ENCODE measurements around the gene API5. TPM values are rescaled to one million over a fixed set of nuclear protein-coding genes. Genes with fewer than 3 reads are reported as not detected.

Gene API5
- total RNA-seq, 1 donor from 2014 or later = 101 TPM

DNA sequence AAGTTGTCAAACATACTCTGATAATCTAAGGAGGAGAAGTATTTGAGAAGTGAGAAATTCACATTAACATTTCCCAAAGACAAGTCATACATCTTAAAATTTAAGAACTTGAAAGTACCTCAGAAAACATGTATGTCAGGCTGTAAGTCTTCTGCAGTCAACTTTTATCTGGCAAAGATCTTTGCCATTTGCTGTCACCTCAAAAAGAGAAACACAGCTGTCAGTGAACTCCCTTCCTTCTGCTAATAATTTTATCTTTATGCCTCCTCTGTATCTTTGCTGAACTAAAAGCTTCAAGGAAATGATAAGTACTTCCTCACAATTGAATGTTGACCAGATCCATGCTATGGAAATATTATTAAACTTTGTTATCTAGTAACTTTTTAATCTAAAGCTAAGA, 65.6 kb downstream of the API5 start:
- TF ChIP-seq, protein P1, sequence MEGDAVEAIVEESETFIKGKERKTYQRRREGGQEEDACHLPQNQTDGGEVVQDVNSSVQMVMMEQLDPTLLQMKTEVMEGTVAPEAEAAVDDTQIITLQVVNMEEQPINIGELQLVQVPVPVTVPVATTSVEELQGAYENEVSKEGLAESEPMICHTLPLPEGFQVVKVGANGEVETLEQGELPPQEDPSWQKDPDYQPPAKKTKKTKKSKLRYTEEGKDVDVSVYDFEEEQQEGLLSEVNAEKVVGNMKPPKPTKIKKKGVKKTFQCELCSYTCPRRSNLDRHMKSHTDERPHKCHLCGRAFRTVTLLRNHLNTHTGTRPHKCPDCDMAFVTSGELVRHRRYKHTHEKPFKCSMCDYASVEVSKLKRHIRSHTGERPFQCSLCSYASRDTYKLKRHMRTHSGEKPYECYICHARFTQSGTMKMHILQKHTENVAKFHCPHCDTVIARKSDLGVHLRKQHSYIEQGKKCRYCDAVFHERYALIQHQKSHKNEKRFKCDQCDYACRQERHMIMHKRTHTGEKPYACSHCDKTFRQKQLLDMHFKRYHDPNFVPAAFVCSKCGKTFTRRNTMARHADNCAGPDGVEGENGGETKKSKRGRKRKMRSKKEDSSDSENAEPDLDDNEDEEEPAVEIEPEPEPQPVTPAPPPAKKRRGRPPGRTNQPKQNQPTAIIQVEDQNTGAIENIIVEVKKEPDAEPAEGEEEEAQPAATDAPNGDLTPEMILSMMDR (conservative IDR thresholded peaks at IDR 0.05; ENCODE audit: low read depth, low read length) = no peak
- no peak for DNase-seq (ENCODE audit: low read depth)
- H3K4me3 ChIP-seq (ENCODE audit: low read depth, low read length) = no peak overlapping the region

GRCh38 chr11:43378897-43379296, 67.1 kb downstream of the API5 start:
- TF ChIP-seq, protein P1 (conservative IDR thresholded peaks at IDR 0.05; ENCODE audit: low read depth, low read length) = no peak
- no peak overlapping the region for H3K4me3 ChIP-seq (ENCODE audit: low read depth, low read length)
- no peak for DNase-seq (ENCODE audit: low read depth)

GRCh38 chr11:43381802-43382201, 70.0 kb downstream of the API5 start:
- no peak overlapping the region for H3K4me3 ChIP-seq (ENCODE audit: low read depth, low read length)
- TF ChIP-seq, protein P1 (conservative IDR thresholded peaks at IDR 0.05; ENCODE audit: low read depth, low read length) = no peak
- no peak for DNase-seq (ENCODE audit: low read depth)

- TF ChIP-seq, protein P1 (conservative IDR thresholded peaks at IDR 0.05; ENCODE audit: low read depth, low read length) = no peak
- H3K4me3 ChIP-seq (ENCODE audit: low read depth, low read length) = no peak overlapping the region
- no peak for DNase-seq (ENCODE audit: low read depth)
These were observed 70.8 kb downstream of the API5 start for GRCh38 chr11:43382614-43383013.

- TF ChIP-seq, protein P1 (conservative IDR thresholded peaks at IDR 0.05; ENCODE audit: low read depth, low read length) = no peak
- H3K4me3 ChIP-seq (ENCODE audit: low read depth, low read length) = no peak overlapping the region
- DNase-seq (ENCODE audit: low read depth) = no peak
These were observed 72.6 kb downstream of the API5 start for GRCh38 chr11:43384393-43384792.

GRCh38 chr11:43392713-43393112, 80.9 kb downstream of the API5 start:
- H3K4me3 ChIP-seq (ENCODE audit: low read depth, low read length) = no peak overlapping the region
- DNase-seq (ENCODE audit: low read depth) = no peak
- TF ChIP-seq, protein P1 (conservative IDR thresholded peaks at IDR 0.05; ENCODE audit: low read depth, low read length) = no peak

DNA sequence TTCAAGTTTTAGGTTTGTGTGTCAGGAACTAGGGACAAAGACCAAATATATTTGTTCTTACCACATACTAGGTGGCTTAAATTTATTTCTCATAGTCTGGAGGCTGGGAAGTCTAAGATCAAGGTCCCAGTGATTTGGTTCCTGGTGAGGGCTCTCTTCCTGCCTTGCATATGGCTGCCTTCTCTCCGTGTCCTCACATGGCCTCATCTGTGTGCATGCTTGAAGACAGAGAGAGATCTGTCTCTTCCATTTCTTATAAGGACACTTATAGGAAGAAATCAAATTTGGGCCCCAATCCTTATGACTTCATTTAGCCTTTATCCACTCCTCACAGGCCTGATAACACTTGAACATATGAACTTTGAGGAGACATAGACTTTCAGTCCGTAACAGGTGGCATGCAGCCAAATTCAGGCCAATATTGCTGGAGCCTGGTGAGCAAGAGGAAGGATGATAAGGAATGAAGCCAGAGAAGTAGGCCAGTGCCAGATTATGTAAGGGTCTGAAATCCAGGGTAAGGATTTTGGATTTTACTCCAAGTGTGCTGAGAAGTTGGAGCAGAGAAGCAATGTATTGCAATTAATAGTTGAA, 82.1 kb downstream of the API5 start:
- no peak overlapping the region for H3K4me3 ChIP-seq (ENCODE audit: low read depth, low read length)
- TF ChIP-seq, protein P1 (conservative IDR thresholded peaks at IDR 0.05; ENCODE audit: low read depth, low read length) = no peak
- DNase-seq (ENCODE audit: low read depth) = no peak

Measured in epithelial cell of proximal tubule (primary cell).